HepG2 (cell line): ENCODE measurements around the gene STX8. TPM values are rescaled to one million over a fixed set of nuclear protein-coding genes. Genes with fewer than 3 reads are reported as not detected.

Experiments used
- ATAC-seq: fragments of 200-7000 bp; cut with Tn5 transposase; 3 replicates; pipeline ENCODE4 v1.9.1; 2020; ENCODE audit warnings: mild to moderate bottlenecking, moderate library complexity
- BruUV-seq: library from RNA; stranded (reverse); fragments of 400-500 nt; replicated peaks from 2 replicates; lab custom pipeline; 2021; lab: Mats Ljungman, UMichigan
- CTCF ChIA-PET: fragments of 300-600 bp; formaldehyde crosslinking; extraction: SDS; loops from one replicate; lab custom pipeline; 2021; ENCODE audit warnings: low total read pairs, inconsistent platforms, low intra/inter-chr PET ratio; lab: Yijun Ruan, JAX
- POLR2A ChIA-PET: fragments of 350-600 bp; sonication (Branson Sonifier 250); formaldehyde crosslinking; loops from one replicate; lab custom pipeline; 2020; ENCODE audit warnings: antibody characterized with exemption, inconsistent platforms; lab: Yijun Ruan, JAX
- DNase-seq: peaks from one replicate; pipeline ENCODE4 v3.0.0-alpha.2; 2015; ENCODE audit warnings: low spot score
- FAIRE-seq: peaks from 3 replicates; lab custom pipeline; 2011; peaks lifted over from hg19 to GRCh38; lab: Jason Lieb, UNC
- H2AFZ ChIP-seq: one replicate; pipeline ENCODE4 v1.6.1; 2011; ENCODE audit warnings: low read length, inconsistent platforms
- H3K27ac ChIP-seq: fragments of 300-600 bp; 3 replicates; pipeline ENCODE4 v1.8.0; 2011; ENCODE audit warnings: mixed run types, mild to moderate bottlenecking, mixed read lengths, low read length, inconsistent platforms; ENCODE audit not compliant: insufficient read depth; ENCODE audit errors: extremely low read length
- H3K27me3 ChIP-seq, 2 experiments: fragments of 200-600 bp in 1 of 2; 2 replicates in 1 of 2; 3 replicates in 1 of 2; pipeline versions ENCODE4 v1.6.0 to v1.8.0; 2011; ENCODE audit warnings: low read length in 2 of 2, mild to moderate bottlenecking in 2 of 2, moderate library complexity in 2 of 2, inconsistent platforms in 1 of 2; ENCODE audit not compliant: insufficient read depth in 2 of 2, control insufficient read depth in 1 of 2
- H3K36me3 ChIP-seq, 2 experiments: fragments of 200-600 bp in 1 of 2; replicated peaks in 1 of 2; 2 replicates in 1 of 2; 3 replicates in 1 of 2; pipeline versions ENCODE4 v1.5.1 to v1.8.0; 2011; ENCODE audit warnings: low read length in 2 of 2, inconsistent platforms in 1 of 2; ENCODE audit not compliant: insufficient read depth in 2 of 2, control insufficient read depth in 1 of 2
- H3K4me1 ChIP-seq: 2 replicates; pipeline ENCODE4 v1.5.1; 2012; ENCODE audit warnings: low read length, inconsistent platforms; ENCODE audit not compliant: insufficient read depth
- H3K4me2 ChIP-seq: 2 replicates; pipeline ENCODE4 v1.6.0; 2011; ENCODE audit warnings: low read depth, low read length, inconsistent platforms
- H3K4me3 ChIP-seq, 3 experiments: fragments of 200-600 bp in 1 of 3; sonication (generic), shearing (Covaris generic) in 1 of 3; replicated peaks in 1 of 3; 2 replicates each; pipeline ENCODE4 v1.5.1; 2011 to 2016; ENCODE audit warnings: low read length in 3 of 3, inconsistent platforms in 2 of 3, low read depth in 2 of 3, mild to moderate bottlenecking in 2 of 3, control low read depth in 1 of 3, mixed read lengths in 1 of 3; ENCODE audit not compliant: insufficient read depth in 1 of 3
- H3K79me2 ChIP-seq: one replicate; pipeline ENCODE4 v1.6.1; 2011; ENCODE audit warnings: low read length, inconsistent platforms; ENCODE audit not compliant: insufficient read depth
- H3K9ac ChIP-seq: 2 replicates; pipeline ENCODE4 v1.6.0; 2011; ENCODE audit warnings: mild to moderate bottlenecking, low read depth, low read length, inconsistent platforms; ENCODE audit not compliant: insufficient read depth
- H3K9me3 ChIP-seq: 2 replicates; pipeline ENCODE4 v1.5.1; 2012; ENCODE audit warnings: mild to moderate bottlenecking, low read length
- H4K20me1 ChIP-seq: 2 replicates; pipeline ENCODE4 v1.6.0; 2011; ENCODE audit warnings: inconsistent platforms, mild to moderate bottlenecking, low read length, moderate library complexity; ENCODE audit not compliant: insufficient read depth
- CHD4 ChIP-seq: fragments of 200-600 bp; sonication (generic); IDR thresholded peaks from 2 replicates; pipeline ENCODE4 v1.7.0; 2017; ENCODE audit warnings: mild to moderate bottlenecking, low read length, borderline replicate concordance
- HDAC2 ChIP-seq: sonication (generic); formaldehyde crosslinking; IDR thresholded peaks from 2 replicates; pipeline ENCODE4 v1.4.0; 2020; ENCODE audit warnings: missing genetic modification reagents
- SSRP1 ChIP-seq: IDR thresholded peaks from 2 replicates; pipeline ENCODE4 v1.6.1; 2016; ENCODE audit warnings: control low read depth
- ZNF205 ChIP-seq: IDR thresholded peaks from 2 replicates; pipeline ENCODE4 v1.6.1; 2018; ENCODE audit warnings: missing biosample characterization, missing genetic modification reagents
- ZNF431 ChIP-seq: sonication (generic); formaldehyde crosslinking; IDR thresholded peaks from 2 replicates; pipeline ENCODE4 v1.9.0; 2022; ENCODE audit warnings: missing genetic modification reagents, low read depth, mild to moderate bottlenecking, borderline replicate concordance
- WGBS: methylation state at CpG from one replicate; pipeline ENCODE4 v1.1.6; 2017; ENCODE audit warnings: low lambda C conversion rate; 5-methylcytosine and 5-hydroxymethylcytosine counted together
- in situ Hi-C: cut with HindIII; loops from 2 replicates; pipeline ENCODE4 v1.10.0; 2017; ENCODE audit warnings: low pct_unique_long_range_greater_than_20kb; ENCODE audit not compliant: extremely low pct_ligation_motif_present
- intact Hi-C: fragments of 100-400 bp; cut with micrococcal nuclease; formaldehyde crosslinking; loops from one replicate; pipeline ENCODE4 v1.10.0; 2022; ENCODE audit not compliant: unreplicated experiment
- polyA plus RNA-seq, 8 experiments: library from polyadenylated mRNA; depleted of rRNA in 3 of 8; stranded (reverse) in 7 of 8; unstranded in 1 of 8; fragments of >200 nt; fragmentation: Illumina TruSeq in 4 of 8; extraction: Trizol in 4 of 8; gene quantifications; 2 replicates each; pipeline versions ENCODE4 v1.2.1 to v1.2.3, GENCODE V29; 2011 to 2016; ENCODE audit warnings: low read depth in 4 of 8, missing spikeins in 1 of 8, mixed read lengths in 1 of 8; ENCODE audit not compliant: insufficient read depth in 1 of 8
- total RNA-seq, 5 experiments: library from RNA; depleted of rRNA; stranded (reverse); fragments of >200 nt; fragmentation: Illumina TruSeq; extraction: Trizol; gene quantifications; 2 replicates each; pipeline ENCODE4 v1.2.3, GENCODE V29; 2016; ENCODE audit warnings: low read depth in 1 of 5
- TF ChIP-seq, protein P1 (sequence below): sonication (generic); formaldehyde crosslinking; IDR thresholded peaks from 2 replicates; pipeline ENCODE4 v1.4.0; 2020; ENCODE audit warnings: missing genetic modification reagents

Gene STX8
- total and polyA plus RNA-seq, 2 of the 13 experiments (the other 11 are each of a cell fraction or from before 2014, with no cell fraction given) = 36.4 to 53.6 TPM

DNA sequence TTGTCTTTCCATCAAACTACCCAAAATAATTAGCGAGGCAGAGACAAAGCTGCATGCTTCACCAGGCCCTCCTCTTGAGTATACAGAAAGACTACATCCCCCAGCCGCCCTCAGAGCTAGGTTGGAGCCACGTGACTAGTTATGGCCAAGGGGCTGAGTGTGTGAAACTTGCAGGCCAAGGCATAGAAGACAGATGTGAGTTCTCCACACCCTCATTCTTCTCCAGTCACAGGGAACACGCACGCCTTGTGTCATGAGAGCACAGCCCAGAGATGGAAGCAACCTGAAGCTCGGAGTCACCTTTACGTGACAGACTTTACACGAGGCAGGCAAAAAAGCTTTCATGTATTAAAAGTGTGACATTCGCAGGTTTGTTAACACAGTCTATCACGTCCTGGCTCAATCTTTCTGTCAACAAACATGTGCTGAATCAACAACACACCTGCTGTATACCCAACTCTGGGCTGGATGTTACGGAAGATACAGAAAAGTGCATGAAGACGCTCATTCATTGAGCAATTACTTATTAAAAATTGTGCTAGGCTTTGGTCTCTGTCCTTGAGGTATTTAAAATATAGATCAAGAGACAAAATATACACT, 38.3 kb downstream of the STX8 start:
- no peaks in the 10 kb centered on the region for H3K36me3 ChIP-seq
- in situ Hi-C loops (no loop called here), intact Hi-C loops (no loop called here)
- BruUV-seq = no TSS peak
- H3K4me1 ChIP-seq = peaks cover 18% of the 10 kb centered on the region; the same call in 1 of the 2 replicates
- H4K20me1 ChIP-seq = no peaks in the 10 kb centered on the region
- no peak for FAIRE-seq
- H3K4me3 ChIP-seq = no peak overlapping the region
- H3K9ac ChIP-seq = no peak overlapping the region
- no peak overlapping the region for H2AFZ ChIP-seq
- CTCF ChIA-PET = no interaction called here
- DNase-seq = no peak
- no peak overlapping the region for H3K4me2 ChIP-seq
- WGBS = 78% methylated on average over 12 of the region's 12 CpGs
- POLR2A ChIA-PET = no interaction called here
- H3K79me2 ChIP-seq = no peaks in the 10 kb centered on the region
- TF ChIP-seq HDAC2 (CRISPR knock-in tag) (no peak), SSRP1 (CRISPR knock-in tag) (no peak), ZNF205 (CRISPR knock-in tag) (no peak)
- H3K27me3 ChIP-seq = no peaks in the 10 kb centered on the region
- no peaks in the 10 kb centered on the region for H3K9me3 ChIP-seq
- no peak overlapping the region for H3K27ac ChIP-seq
- no peak for ATAC-seq

DNA sequence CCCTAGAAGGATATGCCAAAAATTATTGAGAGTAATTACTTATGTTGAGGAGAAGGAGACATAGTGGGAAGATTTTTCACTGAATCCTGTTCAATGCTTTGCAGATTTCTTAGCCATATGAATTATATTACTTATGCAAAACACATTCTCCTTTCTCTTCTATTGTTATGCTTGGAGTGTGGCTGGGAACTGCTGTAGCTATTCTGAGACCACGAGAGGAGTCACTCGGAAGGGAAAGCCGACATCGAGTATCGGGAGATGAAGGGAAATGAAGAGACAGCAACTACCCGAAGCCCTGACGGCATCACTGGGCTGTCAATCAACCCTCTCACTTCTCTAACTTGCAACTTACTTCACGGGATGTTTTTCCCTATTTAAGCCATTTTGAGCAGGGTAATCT, 39.6 kb downstream of the STX8 start:
- FAIRE-seq = no peak
- CTCF ChIA-PET = no interaction called here
- no peak overlapping the region for H2AFZ ChIP-seq

More for the DNA sequence above, 39.6 kb downstream of the STX8 start:
- in situ Hi-C loops = no loop called here
- POLR2A ChIA-PET = no interaction called here
- ATAC-seq = no peak
- TF ChIP-seq CHD4 (no peak), ZNF431 (CRISPR knock-in tag) (no peak)
- TF ChIP-seq, protein P1, sequence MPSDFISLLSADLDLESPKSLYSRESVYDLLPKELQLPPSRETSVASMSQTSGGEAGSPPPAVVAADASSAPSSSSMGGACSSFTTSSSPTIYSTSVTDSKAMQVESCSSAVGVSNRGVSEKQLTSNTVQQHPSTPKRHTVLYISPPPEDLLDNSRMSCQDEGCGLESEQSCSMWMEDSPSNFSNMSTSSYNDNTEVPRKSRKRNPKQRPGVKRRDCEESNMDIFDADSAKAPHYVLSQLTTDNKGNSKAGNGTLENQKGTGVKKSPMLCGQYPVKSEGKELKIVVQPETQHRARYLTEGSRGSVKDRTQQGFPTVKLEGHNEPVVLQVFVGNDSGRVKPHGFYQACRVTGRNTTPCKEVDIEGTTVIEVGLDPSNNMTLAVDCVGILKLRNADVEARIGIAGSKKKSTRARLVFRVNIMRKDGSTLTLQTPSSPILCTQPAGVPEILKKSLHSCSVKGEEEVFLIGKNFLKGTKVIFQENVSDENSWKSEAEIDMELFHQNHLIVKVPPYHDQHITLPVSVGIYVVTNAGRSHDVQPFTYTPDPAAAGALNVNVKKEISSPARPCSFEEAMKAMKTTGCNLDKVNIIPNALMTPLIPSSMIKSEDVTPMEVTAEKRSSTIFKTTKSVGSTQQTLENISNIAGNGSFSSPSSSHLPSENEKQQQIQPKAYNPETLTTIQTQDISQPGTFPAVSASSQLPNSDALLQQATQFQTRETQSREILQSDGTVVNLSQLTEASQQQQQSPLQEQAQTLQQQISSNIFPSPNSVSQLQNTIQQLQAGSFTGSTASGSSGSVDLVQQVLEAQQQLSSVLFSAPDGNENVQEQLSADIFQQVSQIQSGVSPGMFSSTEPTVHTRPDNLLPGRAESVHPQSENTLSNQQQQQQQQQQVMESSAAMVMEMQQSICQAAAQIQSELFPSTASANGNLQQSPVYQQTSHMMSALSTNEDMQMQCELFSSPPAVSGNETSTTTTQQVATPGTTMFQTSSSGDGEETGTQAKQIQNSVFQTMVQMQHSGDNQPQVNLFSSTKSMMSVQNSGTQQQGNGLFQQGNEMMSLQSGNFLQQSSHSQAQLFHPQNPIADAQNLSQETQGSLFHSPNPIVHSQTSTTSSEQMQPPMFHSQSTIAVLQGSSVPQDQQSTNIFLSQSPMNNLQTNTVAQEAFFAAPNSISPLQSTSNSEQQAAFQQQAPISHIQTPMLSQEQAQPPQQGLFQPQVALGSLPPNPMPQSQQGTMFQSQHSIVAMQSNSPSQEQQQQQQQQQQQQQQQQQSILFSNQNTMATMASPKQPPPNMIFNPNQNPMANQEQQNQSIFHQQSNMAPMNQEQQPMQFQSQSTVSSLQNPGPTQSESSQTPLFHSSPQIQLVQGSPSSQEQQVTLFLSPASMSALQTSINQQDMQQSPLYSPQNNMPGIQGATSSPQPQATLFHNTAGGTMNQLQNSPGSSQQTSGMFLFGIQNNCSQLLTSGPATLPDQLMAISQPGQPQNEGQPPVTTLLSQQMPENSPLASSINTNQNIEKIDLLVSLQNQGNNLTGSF (CRISPR knock-in tag) = no peak
- TF ChIP-seq, all 625 proteins: peak for 0
- WGBS = 98% methylated on average over 8 of the region's 8 CpGs
- no peak overlapping the region for H3K9ac ChIP-seq
- no peaks in the 10 kb centered on the region for H3K79me2 ChIP-seq
- H3K36me3 ChIP-seq = no peaks in the 10 kb centered on the region
- no peak overlapping the region for H3K4me2 ChIP-seq
- intact Hi-C loops = no loop called here
- no peaks in the 10 kb centered on the region for H3K27me3 ChIP-seq
- BruUV-seq = no TSS peak
- DNase-seq = no peak
- peaks cover 18% of the 10 kb centered on the region; the same call in 1 of the 2 replicates for H3K4me1 ChIP-seq
- no peaks in the 10 kb centered on the region for H3K9me3 ChIP-seq
- no peak overlapping the region for H3K27ac ChIP-seq
- H4K20me1 ChIP-seq = no peaks in the 10 kb centered on the region
- H3K4me3 ChIP-seq = no peak overlapping the region
